SK-N-SH (cell line): ENCODE measurements around the gene GPR82.

Source experiments
- CTCF ChIP-seq: fragments of 200-600 bp; sonication (generic); IDR thresholded peaks from 2 replicates; pipeline ENCODE4 v1.6.1; 2017; ENCODE audit warnings: antibody characterized with exemption, mild to moderate bottlenecking, moderate library complexity
- EP300 ChIP-seq, 2 experiments: IDR thresholded peaks; 2 replicates each; pipeline versions ENCODE4 v1.4.0 to v1.6.1; 2012; ENCODE audit warnings: borderline replicate concordance in 1 of 2, low read depth in 1 of 2, low read length in 1 of 2
- MXI1 ChIP-seq: IDR thresholded peaks from 2 replicates; pipeline ENCODE4 v1.6.1; 2012; ENCODE audit warnings: mild to moderate bottlenecking, low read depth, low read length, improper control_type of control experiment
- NRF1 ChIP-seq: IDR thresholded peaks from 2 replicates; pipeline ENCODE4 v1.6.1; 2012; ENCODE audit warnings: low read depth, mild to moderate bottlenecking, low read length
- PBX3 ChIP-seq: IDR thresholded peaks from 2 replicates; pipeline ENCODE4; 2012
- TAF1 ChIP-seq: IDR thresholded peaks from 2 replicates; pipeline ENCODE4 v1.6.1; 2012; ENCODE audit warnings: low read depth, mild to moderate bottlenecking, low read length, moderate library complexity, borderline replicate concordance
- TEAD4 ChIP-seq: IDR thresholded peaks from 2 replicates; pipeline ENCODE4 v1.4.0; 2012; ENCODE audit warnings: mild to moderate bottlenecking, borderline replicate concordance; ENCODE audit not compliant: insufficient read depth
- TF ChIP-seq, protein P1 (sequence below): IDR thresholded peaks from 2 replicates; pipeline ENCODE4 v1.6.1; 2012; ENCODE audit warnings: mild to moderate bottlenecking, low read depth, low read length, moderate library complexity

- no peak for TF ChIP-seq NRF1
- TF ChIP-seq CTCF = no peak
- TF ChIP-seq TAF1 = no peak
- TF ChIP-seq EP300 (IDR thresholded peaks at IDR 0.05; ENCODE audit: borderline replicate concordance in 1 of 2, low read depth in 1 of 2, low read length in 1 of 2) = no peak
- TF ChIP-seq, protein P1, sequence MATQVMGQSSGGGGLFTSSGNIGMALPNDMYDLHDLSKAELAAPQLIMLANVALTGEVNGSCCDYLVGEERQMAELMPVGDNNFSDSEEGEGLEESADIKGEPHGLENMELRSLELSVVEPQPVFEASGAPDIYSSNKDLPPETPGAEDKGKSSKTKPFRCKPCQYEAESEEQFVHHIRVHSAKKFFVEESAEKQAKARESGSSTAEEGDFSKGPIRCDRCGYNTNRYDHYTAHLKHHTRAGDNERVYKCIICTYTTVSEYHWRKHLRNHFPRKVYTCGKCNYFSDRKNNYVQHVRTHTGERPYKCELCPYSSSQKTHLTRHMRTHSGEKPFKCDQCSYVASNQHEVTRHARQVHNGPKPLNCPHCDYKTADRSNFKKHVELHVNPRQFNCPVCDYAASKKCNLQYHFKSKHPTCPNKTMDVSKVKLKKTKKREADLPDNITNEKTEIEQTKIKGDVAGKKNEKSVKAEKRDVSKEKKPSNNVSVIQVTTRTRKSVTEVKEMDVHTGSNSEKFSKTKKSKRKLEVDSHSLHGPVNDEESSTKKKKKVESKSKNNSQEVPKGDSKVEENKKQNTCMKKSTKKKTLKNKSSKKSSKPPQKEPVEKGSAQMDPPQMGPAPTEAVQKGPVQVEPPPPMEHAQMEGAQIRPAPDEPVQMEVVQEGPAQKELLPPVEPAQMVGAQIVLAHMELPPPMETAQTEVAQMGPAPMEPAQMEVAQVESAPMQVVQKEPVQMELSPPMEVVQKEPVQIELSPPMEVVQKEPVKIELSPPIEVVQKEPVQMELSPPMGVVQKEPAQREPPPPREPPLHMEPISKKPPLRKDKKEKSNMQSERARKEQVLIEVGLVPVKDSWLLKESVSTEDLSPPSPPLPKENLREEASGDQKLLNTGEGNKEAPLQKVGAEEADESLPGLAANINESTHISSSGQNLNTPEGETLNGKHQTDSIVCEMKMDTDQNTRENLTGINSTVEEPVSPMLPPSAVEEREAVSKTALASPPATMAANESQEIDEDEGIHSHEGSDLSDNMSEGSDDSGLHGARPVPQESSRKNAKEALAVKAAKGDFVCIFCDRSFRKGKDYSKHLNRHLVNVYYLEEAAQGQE = no peak
- no peak for TF ChIP-seq PBX3
- no peak for TF ChIP-seq TEAD4
- TF ChIP-seq MXI1 = no peak
Observed at GRCh38 chrX:41693024-41693423, 31.0 kb upstream of the GPR82 start.
